CD1c-positive myeloid dendritic cell (primary cell): Measurements from ENCODE around the gene PKNOX2.

Source experiments
- DNase-seq: peaks from one replicate; pipeline ENCODE4 v3.0.0-alpha.2; 2016; ENCODE audit errors: extremely low spot score

PKNOX2 gene

GRCh38 chr11:125262830-125263218 is 98.3 kb downstream of the PKNOX2 start:
- DNase-seq: no peak

- no peak for DNase-seq
Observed at GRCh38 chr11:125263268-125263790, 98.8 kb downstream of the PKNOX2 start.

GRCh38 chr11:125264100-125265022 is 99.8 kb downstream of the PKNOX2 start:
- DNase-seq: no peak

- DNase-seq: no peak
Observed at GRCh38 chr11:125267548-125267947, 103.0 kb downstream of the PKNOX2 start.

GRCh38 chr11:125268611-125269010 is 104.1 kb downstream of the PKNOX2 start:
- DNase-seq: no peak

- DNase-seq: no peak
Observed at GRCh38 chr11:125270106-125270505, 105.6 kb downstream of the PKNOX2 start.

GRCh38 chr11:125270711-125271110 is 106.2 kb downstream of the PKNOX2 start:
- no peak for DNase-seq

GRCh38 chr11:125271483-125272091 is 107.0 kb downstream of the PKNOX2 start:
- DNase-seq: no peak

GRCh38 chr11:125272092-125272491 is 107.5 kb downstream of the PKNOX2 start:
- DNase-seq: no peak

GRCh38 chr11:125272821-125273220 is 108.3 kb downstream of the PKNOX2 start:
- no peak for DNase-seq

GRCh38 chr11:125273519-125274000 is 109.0 kb downstream of the PKNOX2 start:
- no peak for DNase-seq

- no peak for DNase-seq
Observed at GRCh38 chr11:125274309-125274708, 109.8 kb downstream of the PKNOX2 start.

GRCh38 chr11:125274774-125275173 is 110.2 kb downstream of the PKNOX2 start:
- no peak for DNase-seq

- DNase-seq: no peak
Observed at GRCh38 chr11:125275905-125276618, 111.5 kb downstream of the PKNOX2 start.

GRCh38 chr11:125276619-125276976 is 112.0 kb downstream of the PKNOX2 start:
- DNase-seq: no peak

- no peak for DNase-seq
Observed at GRCh38 chr11:125279676-125280418, 115.3 kb downstream of the PKNOX2 start.

GRCh38 chr11:125280646-125281045 is 116.1 kb downstream of the PKNOX2 start:
- no peak for DNase-seq

GRCh38 chr11:125281831-125282595 is 117.5 kb downstream of the PKNOX2 start:
- no peak for DNase-seq

- no peak for DNase-seq
Observed at GRCh38 chr11:125282596-125282914, 118.0 kb downstream of the PKNOX2 start.

- no peak for DNase-seq
Observed at GRCh38 chr11:125284245-125284850, 119.8 kb downstream of the PKNOX2 start.
